Measurements from ENCODE around the gene RBMXL3. TPM values are rescaled to one million over a fixed set of nuclear protein-coding genes. Genes with fewer than 3 reads are reported as not detected.
"Not testable (repeated sequence)": the region's sequence is repeated elsewhere in the genome, so short reads cannot be mapped to it uniquely, and the experiment has no call there.

The RBMXL3 gene
- total RNA-seq, 2 experiments from 2014 or later: not detected

DNA sequence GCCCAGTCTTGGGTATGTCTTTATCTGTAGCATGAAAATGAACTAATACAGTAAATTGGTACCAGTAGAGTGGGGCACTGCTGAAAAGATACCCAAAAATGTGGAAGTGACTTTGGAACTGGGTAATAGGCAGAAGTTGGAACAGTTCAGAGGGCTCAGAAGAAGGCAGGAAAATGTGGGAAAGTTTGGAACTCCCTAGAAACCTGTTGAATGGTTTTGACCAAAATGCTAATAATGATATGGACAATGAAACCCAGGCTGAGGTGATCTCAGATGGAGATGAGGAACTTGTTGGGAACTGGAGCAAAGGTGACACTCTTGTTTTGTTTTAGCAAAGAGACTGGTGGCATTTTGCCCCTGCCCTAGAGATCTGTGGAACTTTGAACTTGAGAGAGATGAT, 20.3 kb downstream of the RBMXL3 start:
- POLR2A ChIA-PET: not testable (repeated sequence)

DNA sequence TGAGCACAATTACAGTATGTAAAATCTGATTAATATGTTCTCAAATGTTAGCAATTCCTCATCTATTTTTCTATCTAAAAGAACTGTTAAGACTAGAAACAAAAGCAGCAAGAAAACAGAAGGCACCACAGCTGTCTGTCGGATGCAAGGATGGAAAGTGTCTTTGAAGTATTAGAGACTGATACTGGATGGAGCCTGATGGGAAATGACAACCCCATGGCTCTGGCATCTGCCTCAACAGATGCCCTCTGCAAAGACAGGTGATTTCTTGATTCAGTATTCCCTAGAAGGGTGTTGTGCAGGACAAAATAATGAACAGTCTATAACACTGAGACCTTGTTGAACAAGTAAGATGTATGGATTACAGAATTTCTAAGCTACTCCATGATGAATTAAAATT, 24.9 kb downstream of the RBMXL3 start:
- Mint-ChIP-seq H3K36me3 (ENCODE audit: low read depth) (no peaks in the 10 kb centered on the region), H3K27ac (no peak overlapping the region), H3K9me3 (no peaks in the 10 kb centered on the region), H3K4me1 (no peaks in the 10 kb centered on the region), H3K27me3 (no peaks in the 10 kb centered on the region), H3K4me3 (no peak overlapping the region)
- CTCF ChIA-PET: no interaction called here
- POLR2A ChIA-PET: no interaction called here
- DNase-seq: no peak

More for the DNA sequence above, 20.3 kb downstream of the RBMXL3 start:
- H3K36me3 Mint-ChIP-seq (ENCODE audit: low read depth); H3K9me3 Mint-ChIP-seq; H3K27ac Mint-ChIP-seq; H3K4me1 Mint-ChIP-seq; DNase-seq; CTCF ChIA-PET; H3K4me3 Mint-ChIP-seq; H3K27me3 Mint-ChIP-seq: not testable (repeated sequence)

DNA sequence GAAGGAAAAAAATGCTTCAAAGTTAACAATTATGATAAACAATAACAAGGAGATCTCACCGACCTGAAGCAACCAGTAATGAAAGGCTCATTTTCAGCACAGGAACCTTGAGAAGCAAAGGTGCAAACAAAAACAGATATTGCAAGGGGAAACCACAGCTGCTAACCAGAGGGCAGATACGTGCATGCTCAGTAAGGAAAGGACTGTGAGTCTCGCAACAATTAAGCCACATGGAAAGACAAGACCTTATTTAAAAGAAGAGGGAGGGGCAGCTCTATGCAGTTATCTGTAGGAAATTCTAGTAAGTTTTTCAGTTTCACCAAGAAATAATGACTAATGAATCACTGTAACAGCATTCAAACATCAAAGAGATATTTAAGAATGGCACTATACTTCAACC, 25.4 kb downstream of the RBMXL3 start:
- no peak overlapping the region for H3K4me3 Mint-ChIP-seq
- no peak overlapping the region for H3K27ac Mint-ChIP-seq
- no peak for DNase-seq
- ChIA-PET CTCF (no interaction called here), POLR2A (no interaction called here)
- no peaks in the 10 kb centered on the region for H3K9me3 Mint-ChIP-seq
- H3K36me3 Mint-ChIP-seq (ENCODE audit: low read depth): no peaks in the 10 kb centered on the region
- H3K4me1 Mint-ChIP-seq: no peaks in the 10 kb centered on the region
- H3K27me3 Mint-ChIP-seq: no peaks in the 10 kb centered on the region

DNA sequence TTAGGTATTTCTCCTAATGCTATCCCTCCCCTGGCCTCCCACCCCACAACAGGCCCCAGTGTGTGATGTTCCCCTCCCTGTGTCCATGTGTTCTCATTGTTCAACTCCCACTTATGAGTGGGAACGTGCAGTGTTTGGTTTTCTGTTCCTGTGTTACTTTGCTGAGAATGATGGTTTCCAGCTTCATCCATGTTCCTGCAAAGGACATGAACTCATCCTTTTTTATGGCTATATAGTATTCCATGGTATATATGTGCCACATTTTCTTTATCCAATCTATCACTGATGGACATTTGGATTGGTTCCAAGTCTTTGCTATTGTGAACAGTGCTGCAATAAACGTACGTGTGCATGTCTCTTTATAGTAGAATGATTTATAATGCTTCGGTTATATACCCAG, 28.1 kb downstream of the RBMXL3 start:
- H3K27ac Mint-ChIP-seq; H3K27me3 Mint-ChIP-seq; H3K36me3 Mint-ChIP-seq (ENCODE audit: low read depth); DNase-seq; H3K4me3 Mint-ChIP-seq; H3K9me3 Mint-ChIP-seq; POLR2A ChIA-PET; H3K4me1 Mint-ChIP-seq; CTCF ChIA-PET: not testable (repeated sequence)

DNA sequence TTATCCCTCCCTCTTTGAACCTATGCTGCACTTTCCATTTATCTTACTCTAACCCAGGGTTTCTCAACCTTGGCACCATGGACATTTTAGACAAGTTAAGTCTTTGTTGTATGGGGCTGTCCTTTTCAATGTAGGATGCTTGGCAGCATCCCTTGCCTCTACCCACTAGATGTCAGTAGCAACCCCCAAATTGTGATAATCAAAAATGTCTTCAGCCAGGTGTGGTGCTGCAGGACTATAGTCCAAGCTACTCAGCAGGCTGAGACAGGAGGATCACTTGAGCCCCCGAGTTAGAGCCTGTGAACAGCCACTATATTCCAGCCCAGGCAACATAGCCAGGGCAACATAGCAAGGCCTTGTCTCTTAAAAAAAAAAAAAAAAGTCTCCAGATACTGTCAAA, 37.7 kb downstream of the RBMXL3 start:
- Mint-ChIP-seq H3K36me3 (ENCODE audit: low read depth) (no peaks in the 10 kb centered on the region), H3K27me3 (peaks cover 3% of the 10 kb centered on the region), H3K4me1 (no peaks in the 10 kb centered on the region), H3K27ac (no peak overlapping the region), H3K4me3 (no peak overlapping the region), H3K9me3 (no peaks in the 10 kb centered on the region)
- POLR2A ChIA-PET: no interaction called here
- CTCF ChIA-PET: no interaction called here
- DNase-seq: no peak

DNA sequence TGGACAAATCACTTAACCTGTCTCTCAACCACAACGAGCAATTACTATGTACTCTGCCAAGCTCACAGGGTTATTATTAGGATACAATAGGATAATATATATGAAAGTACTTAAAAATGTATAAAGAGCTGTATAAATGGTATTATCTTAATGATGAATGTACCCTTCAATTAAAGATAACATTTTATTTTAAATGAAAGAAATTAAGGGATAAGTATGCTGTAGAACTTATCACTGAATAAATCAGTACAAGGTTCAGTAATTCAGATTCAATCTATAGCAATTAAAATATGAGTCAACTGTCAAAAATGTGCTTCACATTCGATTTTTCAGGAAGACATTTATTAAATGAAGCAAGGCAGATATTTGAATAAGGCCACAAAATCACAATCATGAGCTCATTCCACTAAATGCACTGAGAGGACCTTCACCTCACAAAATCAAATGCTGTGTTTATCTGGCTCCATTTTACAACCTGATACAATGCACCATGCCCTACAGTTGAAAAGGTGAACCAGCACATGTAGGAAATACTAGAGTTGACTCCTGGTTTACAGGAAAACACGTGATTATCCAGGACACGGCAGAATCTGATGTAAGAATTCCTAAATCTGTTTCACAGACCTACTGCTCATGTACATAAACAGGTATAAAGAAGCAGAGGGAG, 40.3 kb downstream of the RBMXL3 start:
- no peaks in the 10 kb centered on the region for H3K36me3 Mint-ChIP-seq (ENCODE audit: low read depth)
- H3K27ac Mint-ChIP-seq: no peak overlapping the region

DNA sequence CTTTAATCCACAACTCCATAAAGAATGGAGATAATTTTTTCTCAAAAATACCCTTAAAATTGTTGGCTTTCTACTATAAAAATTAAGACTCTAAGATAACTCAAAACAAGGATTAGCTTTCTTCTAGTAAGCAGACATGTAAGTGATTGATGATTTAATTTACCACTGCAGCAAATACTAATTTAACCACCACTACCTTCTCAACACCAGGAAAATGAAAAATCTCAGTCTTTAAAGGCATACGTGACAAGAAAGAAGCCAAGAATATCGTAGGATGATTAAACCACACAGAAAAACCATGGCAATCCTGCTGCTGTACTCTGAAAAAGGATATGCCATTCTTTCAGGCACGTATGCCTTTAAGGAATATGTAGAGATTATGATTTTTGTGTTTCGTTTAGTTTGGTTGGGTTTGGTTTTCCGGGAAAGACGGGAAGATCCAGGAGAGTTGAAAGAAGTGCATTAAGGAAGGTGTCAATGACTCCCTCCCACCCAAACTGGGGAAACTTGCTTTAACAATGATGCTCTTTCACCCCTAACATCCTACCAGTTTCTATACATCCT, 43.8 kb downstream of the RBMXL3 start:
- Mint-ChIP-seq H3K27ac (no peak overlapping the region), H3K4me1 (no peaks in the 10 kb centered on the region), H3K4me3 (no peak overlapping the region), H3K9me3 (no peaks in the 10 kb centered on the region), H3K36me3 (ENCODE audit: low read depth) (no peaks in the 10 kb centered on the region), H3K27me3 (peaks cover 21% of the 10 kb centered on the region)
- ChIA-PET POLR2A (no interaction called here), CTCF (no interaction called here)
- no peak for DNase-seq

More for the DNA sequence above, 40.3 kb downstream of the RBMXL3 start:
- DNase-seq: no peak
- Mint-ChIP-seq H3K4me1 (no peaks in the 10 kb centered on the region), H3K9me3 (no peaks in the 10 kb centered on the region), H3K4me3 (no peak overlapping the region), H3K27me3 (peaks cover 15% of the 10 kb centered on the region)
- ChIA-PET CTCF (no interaction called here), POLR2A (no interaction called here)

DNA sequence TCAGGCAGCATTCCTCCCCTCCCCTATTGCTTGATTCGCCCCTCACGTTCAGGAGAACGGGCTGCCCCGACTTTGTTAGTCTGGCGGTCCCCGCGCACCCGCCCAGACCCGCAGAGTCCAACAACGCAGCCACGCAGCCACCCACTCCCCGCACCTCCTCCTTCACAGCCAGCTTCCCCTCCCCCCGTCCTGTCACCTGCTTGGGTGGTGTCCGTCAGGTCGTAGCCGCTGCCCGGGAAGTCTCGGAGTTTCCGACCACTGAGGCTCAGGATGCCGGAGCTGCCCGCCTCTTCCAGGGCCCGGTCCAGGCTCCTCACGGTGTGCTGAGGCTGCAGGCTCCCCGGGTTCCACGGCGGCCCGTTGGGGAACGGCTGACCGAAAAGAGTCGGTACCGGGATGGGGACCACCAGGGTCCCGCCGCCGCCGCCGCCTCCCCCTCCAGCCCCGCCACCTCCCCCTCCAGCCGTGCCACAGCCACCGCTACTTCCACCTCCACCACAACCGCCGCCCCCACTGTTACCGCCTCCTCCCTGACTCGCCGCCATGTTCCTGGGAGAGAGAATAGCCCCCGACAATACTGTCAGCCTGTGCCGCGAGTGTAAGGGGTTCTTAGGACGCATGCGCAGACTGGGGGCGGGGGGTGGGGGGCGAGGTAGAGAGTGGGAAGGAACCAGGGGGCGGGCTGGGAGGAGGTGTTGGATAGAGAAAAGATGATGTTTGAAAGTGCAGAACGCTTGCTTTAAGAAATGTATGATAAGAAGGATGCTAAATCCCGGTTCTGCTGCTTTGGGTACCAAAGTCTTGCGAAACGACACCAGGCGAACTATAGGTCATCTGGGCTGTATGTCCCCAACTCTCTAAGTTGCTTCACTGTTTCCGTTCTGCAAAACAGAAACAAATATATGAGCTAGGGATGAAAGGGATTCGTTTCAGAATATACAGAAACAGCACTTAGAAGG, 44.6 kb downstream of the RBMXL3 start, which contains the start of gene LRCH2:
Gene LRCH2 (minus strand): TSS at position 600 of the 959 bp plus-strand sequence. CDS start 55 bp downstream, at position 545.
- no peaks in the 10 kb centered on the region for H3K9me3 Mint-ChIP-seq

DNA sequence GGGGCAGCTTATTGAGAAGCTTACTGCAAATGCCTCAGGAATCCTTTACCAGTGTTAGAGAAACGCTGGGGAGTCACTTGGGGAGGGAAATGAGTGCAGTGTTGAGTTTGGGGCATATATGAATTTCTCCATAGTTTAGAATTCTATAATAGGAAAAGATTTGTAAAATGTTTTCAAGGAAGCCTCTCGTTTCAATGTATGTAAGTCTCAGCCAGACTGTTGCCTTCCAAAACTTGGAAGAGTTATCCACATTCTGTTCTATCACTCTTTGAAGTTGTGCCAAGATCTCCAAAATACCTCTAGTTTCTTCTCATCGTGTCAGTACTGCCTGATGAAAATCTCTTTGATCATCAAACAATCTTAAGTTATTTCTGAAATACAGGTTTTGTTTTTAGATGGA, 45.3 kb downstream of the RBMXL3 start:
- Mint-ChIP-seq H3K36me3 (ENCODE audit: low read depth) (no peaks in the 10 kb centered on the region), H3K27me3 (peaks cover 21% of the 10 kb centered on the region), H3K4me1 (no peaks in the 10 kb centered on the region), H3K4me3 (no peak overlapping the region), H3K9me3 (no peaks in the 10 kb centered on the region), H3K27ac (no peak overlapping the region)
- CTCF ChIA-PET: no interaction called here
- POLR2A ChIA-PET: no interaction called here
- no peak for DNase-seq

More for the DNA sequence above, 44.6 kb downstream of the RBMXL3 start, which contains the start of gene LRCH2:
- CTCF ChIA-PET: no interaction called here
- no peak for DNase-seq
- H3K27ac Mint-ChIP-seq: no peak within 1 kb of the TSS
- H3K4me1 Mint-ChIP-seq: no peaks in the 10 kb centered on the region
- H3K36me3 Mint-ChIP-seq (ENCODE audit: low read depth): no peaks in the 10 kb centered on the region
- no peak within 1 kb of the TSS for H3K4me3 Mint-ChIP-seq
- POLR2A ChIA-PET: no interaction called here
- peaks cover 21% of the 10 kb centered on the region for H3K27me3 Mint-ChIP-seq

DNA sequence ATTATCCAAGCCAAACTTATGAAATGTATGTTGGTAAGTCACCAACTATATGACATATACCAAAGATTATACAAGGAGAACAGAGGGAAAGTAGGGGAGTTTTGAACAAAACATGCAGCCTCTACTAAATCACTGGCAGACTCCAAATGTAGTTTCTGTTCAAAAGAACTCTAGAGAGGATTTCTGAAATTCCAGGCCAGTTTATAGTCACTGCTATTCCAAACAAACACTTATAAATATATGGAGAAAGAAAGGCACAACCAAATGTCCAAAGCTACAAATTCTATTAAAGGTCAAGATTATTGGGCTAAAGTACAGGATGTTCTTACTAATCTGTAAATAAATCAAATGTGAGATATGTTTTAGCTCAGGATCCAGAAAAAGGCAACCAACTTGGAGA, 47.4 kb downstream of the RBMXL3 start:
- H3K4me1 Mint-ChIP-seq: no peaks in the 10 kb centered on the region
- H3K36me3 Mint-ChIP-seq (ENCODE audit: low read depth): no peaks in the 10 kb centered on the region
- peaks cover 21% of the 10 kb centered on the region for H3K27me3 Mint-ChIP-seq
- no peak overlapping the region for H3K27ac Mint-ChIP-seq
- ChIA-PET POLR2A (no interaction called here), CTCF (no interaction called here)
- no peaks in the 10 kb centered on the region for H3K9me3 Mint-ChIP-seq
- DNase-seq: no peak
- H3K4me3 Mint-ChIP-seq: no peak overlapping the region

DNA sequence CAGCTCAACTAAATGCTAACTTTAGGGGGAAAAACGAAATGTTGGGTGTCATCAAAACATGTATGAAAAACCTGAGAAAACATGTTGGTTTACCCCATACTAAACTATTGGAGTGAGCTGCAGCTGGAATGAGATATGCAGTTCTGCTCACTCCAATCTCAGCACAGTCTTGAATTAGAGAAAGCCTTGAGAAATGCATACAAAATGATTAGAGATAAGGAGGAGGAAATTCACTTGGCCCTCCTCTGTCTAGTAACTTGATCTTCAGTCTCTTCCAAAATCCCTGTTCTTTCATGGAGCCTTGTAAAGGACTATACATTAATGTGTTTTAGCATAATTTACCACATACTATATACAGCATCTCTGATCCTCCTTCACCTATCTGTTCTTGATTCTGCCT, 47.8 kb downstream of the RBMXL3 start:
- no peak for DNase-seq
- POLR2A ChIA-PET: no interaction called here
- H3K4me3 Mint-ChIP-seq: no peak overlapping the region
- no peaks in the 10 kb centered on the region for H3K4me1 Mint-ChIP-seq
- H3K27ac Mint-ChIP-seq: no peak overlapping the region
- peaks cover 17% of the 10 kb centered on the region for H3K27me3 Mint-ChIP-seq
- H3K9me3 Mint-ChIP-seq: no peaks in the 10 kb centered on the region
- CTCF ChIA-PET: no interaction called here
- H3K36me3 Mint-ChIP-seq (ENCODE audit: low read depth): no peaks in the 10 kb centered on the region

All from activated CD4-positive, alpha-beta T cell treated with anti-CD3 and anti-CD28 coated beads, Interleukin-2, amount 10 ng/mL, durations not matched to agents 7 days and 5 days (primary cell).